Measurements from ENCODE around the gene C16orf87. TPM values are rescaled to one million over a fixed set of nuclear protein-coding genes. Genes with fewer than 3 reads are reported as not detected.
A peak's percentile ranks its signal among the peaks of the same experiment; 100 is the strongest.
"Not testable (repeated sequence)": the region's sequence is repeated elsewhere in the genome, so short reads cannot be mapped to it uniquely, and the experiment has no call there.

The C16orf87 gene
- total and polyA plus RNA-seq, 2 experiments from 2014 or later = 7.9 to 17.6 TPM

GRCh38 chr16:46785076-46785845 lies 45.7 kb downstream of the C16orf87 start:
- no peaks in the 10 kb centered on the region for H3K4me1 ChIP-seq (ENCODE audit: insufficient read depth)
- H4K20me1 ChIP-seq (ENCODE audit: insufficient read depth) = no peaks in the 10 kb centered on the region
- H3K4me2 ChIP-seq (ENCODE audit: unreplicated experiment) = no peak overlapping the region
- H3K9me3 ChIP-seq (ENCODE audit: low read depth) = no peaks in the 10 kb centered on the region
- no peak for DNase-seq
- in situ Hi-C loops (cut with MboI) = no loop called here
- no peaks in the 10 kb centered on the region for H3K79me2 ChIP-seq (ENCODE audit: insufficient read depth)
- H3K9ac ChIP-seq = no peak overlapping the region
- no peak overlapping the region for H3K27ac ChIP-seq
- no peaks in the 10 kb centered on the region for H3K27me3 ChIP-seq (replicated peaks; ENCODE audit: insufficient read depth)
- WGBS, 2 experiments (ENCODE audit: low coverage in 1 of 2, low lambda C conversion rate in 2 of 2, missing lambda C conversion rate in 2 of 2) = 16 to 24% methylated on average over 3 of the region's 3 CpGs
- no peaks in the 10 kb centered on the region for H3K36me3 ChIP-seq (ENCODE audit: low read depth)
- no peak overlapping the region for H3K4me3 ChIP-seq
- H3F3A ChIP-seq (ENCODE audit: insufficient read depth) = peaks cover 13% of the 10 kb centered on the region; the same call in 1 of the 2 replicates
- no peak for TF ChIP-seq EZH2phosphoT487 (IDR thresholded peaks at IDR 0.05; ENCODE audit: insufficient read depth, low read depth)
- TF ChIP-seq EZH2 (IDR thresholded peaks at IDR 0.05; ENCODE audit: insufficient read depth, poor library complexity, severe bottlenecking) = no peak
- no peak overlapping the region for H2AFZ ChIP-seq
- no peaks in the 10 kb centered on the region for H3K9me2 ChIP-seq (ENCODE audit: insufficient read depth)

DNA sequence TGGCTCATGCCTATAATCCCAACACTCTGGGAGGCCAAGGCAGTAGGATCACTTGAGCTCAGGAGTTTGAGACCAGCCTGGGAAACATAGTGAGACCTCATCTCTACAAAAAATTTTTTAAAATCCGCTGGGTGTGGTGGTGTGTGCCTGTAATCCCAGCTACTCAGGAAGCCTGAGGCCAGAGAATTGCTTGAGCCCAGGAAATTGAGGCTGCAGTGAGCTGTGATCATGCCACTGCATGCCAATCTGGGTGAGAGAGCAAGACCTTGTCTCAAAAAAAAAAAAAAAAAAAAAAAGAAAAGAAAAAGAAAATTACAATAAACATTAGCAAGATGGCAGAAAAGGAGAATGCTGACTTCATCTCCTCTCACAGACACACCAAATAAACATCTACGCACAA lies 46.4 kb downstream of the C16orf87 start:
- H3K9ac ChIP-seq; in situ Hi-C loops (cut with MboI); H3K4me3 ChIP-seq; H3K4me1 ChIP-seq (ENCODE audit: insufficient read depth); DNase-seq; H4K20me1 ChIP-seq (ENCODE audit: insufficient read depth); H2AFZ ChIP-seq; H3K36me3 ChIP-seq (ENCODE audit: low read depth); H3K9me2 ChIP-seq (ENCODE audit: insufficient read depth); H3K4me2 ChIP-seq (ENCODE audit: unreplicated experiment); H3K27ac ChIP-seq; H3K27me3 ChIP-seq (replicated peaks; ENCODE audit: insufficient read depth); H3K9me3 ChIP-seq (ENCODE audit: low read depth); H3K79me2 ChIP-seq (ENCODE audit: insufficient read depth): not testable (repeated sequence)
- peaks cover 13% of the 10 kb centered on the region; the same call in 1 of the 2 replicates for H3F3A ChIP-seq (ENCODE audit: insufficient read depth)
- WGBS, 2 experiments (ENCODE audit: low coverage in 1 of 2, low lambda C conversion rate in 2 of 2, missing lambda C conversion rate in 2 of 2) = 60 to 70% methylated on average over 2 of the region's 2 CpGs

- Histone ChIP-seq H4K20me1 (ENCODE audit: insufficient read depth) (no peaks in the 10 kb centered on the region), H3K79me2 (ENCODE audit: insufficient read depth) (no peaks in the 10 kb centered on the region), H3K36me3 (ENCODE audit: low read depth) (no peaks in the 10 kb centered on the region), H3K4me3 (no peak overlapping the region), H3K9me3 (ENCODE audit: low read depth) (no peaks in the 10 kb centered on the region), H3K9me2 (ENCODE audit: insufficient read depth) (no peaks in the 10 kb centered on the region), H3F3A (ENCODE audit: insufficient read depth) (peaks cover 10% of the 10 kb centered on the region; the same call in 1 of the 2 replicates), H3K4me2 (ENCODE audit: unreplicated experiment) (no peak overlapping the region), H3K27me3 (replicated peaks; ENCODE audit: insufficient read depth) (no peaks in the 10 kb centered on the region), H3K9ac (no peak overlapping the region), H2AFZ (no peak overlapping the region), H3K4me1 (ENCODE audit: insufficient read depth) (no peaks in the 10 kb centered on the region), H3K27ac (no peak overlapping the region)
- in situ Hi-C loops (cut with MboI) = no loop called here
- DNase-seq = peak; percentile 25
- 0 to 8% methylated on average over 4 of the region's 4 CpGs for WGBS, 2 experiments (ENCODE audit: low coverage in 1 of 2, low lambda C conversion rate in 2 of 2, missing lambda C conversion rate in 2 of 2)
- no peak for TF ChIP-seq EZH2phosphoT487 (IDR thresholded peaks at IDR 0.05; ENCODE audit: insufficient read depth, low read depth)
- TF ChIP-seq EZH2 (IDR thresholded peaks at IDR 0.05; ENCODE audit: insufficient read depth, poor library complexity, severe bottlenecking) = no peak
These were observed 47.2 kb downstream of the C16orf87 start for GRCh38 chr16:46783800-46784199.

DNA sequence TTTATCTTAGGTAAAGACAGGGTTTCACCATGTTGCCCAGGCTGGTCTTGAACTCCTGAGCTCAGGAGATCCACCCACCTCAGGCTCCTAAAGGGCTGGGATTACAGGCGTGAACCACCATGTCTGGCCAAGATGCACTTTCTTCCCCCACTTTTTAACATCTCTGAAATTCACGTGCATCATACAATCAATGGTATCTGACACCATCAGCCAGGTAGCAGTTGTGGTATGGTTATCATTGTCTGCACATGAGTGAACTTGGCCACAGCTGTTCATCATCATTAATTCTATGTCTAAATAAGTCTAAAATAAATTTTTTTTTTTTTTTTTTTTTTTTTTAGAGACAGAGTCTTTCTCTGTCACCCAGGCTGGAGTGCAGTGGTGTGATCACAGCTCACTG lies 48.7 kb downstream of the C16orf87 start:
- Histone ChIP-seq H3K9ac (no peak overlapping the region), H3K4me1 (ENCODE audit: insufficient read depth) (no peaks in the 10 kb centered on the region), H3K4me3 (no peak overlapping the region), H3K27me3 (replicated peaks; ENCODE audit: insufficient read depth) (no peaks in the 10 kb centered on the region), H3K36me3 (ENCODE audit: low read depth) (no peaks in the 10 kb centered on the region), H3K9me2 (ENCODE audit: insufficient read depth) (no peaks in the 10 kb centered on the region), H3K27ac (no peak overlapping the region), H2AFZ (no peak overlapping the region), H3K4me2 (ENCODE audit: unreplicated experiment) (no peak overlapping the region), H4K20me1 (ENCODE audit: insufficient read depth) (no peaks in the 10 kb centered on the region), H3K9me3 (ENCODE audit: low read depth) (no peaks in the 10 kb centered on the region), H3F3A (ENCODE audit: insufficient read depth) (peaks cover 10% of the 10 kb centered on the region; the same call in 1 of the 2 replicates), H3K79me2 (ENCODE audit: insufficient read depth) (no peaks in the 10 kb centered on the region)
- in situ Hi-C loops (cut with MboI) = no loop called here
- 46 to 51% methylated on average over 2 of the region's 2 CpGs for WGBS, 2 experiments (ENCODE audit: low coverage in 1 of 2, low lambda C conversion rate in 2 of 2, missing lambda C conversion rate in 2 of 2)
- no peak for DNase-seq
- no peak for TF ChIP-seq EZH2phosphoT487 (IDR thresholded peaks at IDR 0.05; ENCODE audit: insufficient read depth, low read depth)
- no peak for TF ChIP-seq EZH2 (IDR thresholded peaks at IDR 0.05; ENCODE audit: insufficient read depth, poor library complexity, severe bottlenecking)

Data from GM23248 (cell line).